NT2/D1 (cell line): ENCODE results near the gene MAP3K2.

ENCODE experiments used
- SUZ12 ChIP-seq: IDR thresholded peaks from 2 replicates; pipeline ENCODE4 v1.6.1; 2011; ENCODE audit not compliant: insufficient read length, insufficient read depth; ENCODE audit errors: extremely low read depth
- YY1 ChIP-seq: IDR thresholded peaks from 2 replicates; pipeline ENCODE4 v1.6.1; 2011; ENCODE audit not compliant: insufficient read length, insufficient read depth
- ZNF274 ChIP-seq: IDR thresholded peaks from 2 replicates; pipeline ENCODE4 v1.6.1; 2011; ENCODE audit warnings: mild to moderate bottlenecking, low read depth, low read length

DNA sequence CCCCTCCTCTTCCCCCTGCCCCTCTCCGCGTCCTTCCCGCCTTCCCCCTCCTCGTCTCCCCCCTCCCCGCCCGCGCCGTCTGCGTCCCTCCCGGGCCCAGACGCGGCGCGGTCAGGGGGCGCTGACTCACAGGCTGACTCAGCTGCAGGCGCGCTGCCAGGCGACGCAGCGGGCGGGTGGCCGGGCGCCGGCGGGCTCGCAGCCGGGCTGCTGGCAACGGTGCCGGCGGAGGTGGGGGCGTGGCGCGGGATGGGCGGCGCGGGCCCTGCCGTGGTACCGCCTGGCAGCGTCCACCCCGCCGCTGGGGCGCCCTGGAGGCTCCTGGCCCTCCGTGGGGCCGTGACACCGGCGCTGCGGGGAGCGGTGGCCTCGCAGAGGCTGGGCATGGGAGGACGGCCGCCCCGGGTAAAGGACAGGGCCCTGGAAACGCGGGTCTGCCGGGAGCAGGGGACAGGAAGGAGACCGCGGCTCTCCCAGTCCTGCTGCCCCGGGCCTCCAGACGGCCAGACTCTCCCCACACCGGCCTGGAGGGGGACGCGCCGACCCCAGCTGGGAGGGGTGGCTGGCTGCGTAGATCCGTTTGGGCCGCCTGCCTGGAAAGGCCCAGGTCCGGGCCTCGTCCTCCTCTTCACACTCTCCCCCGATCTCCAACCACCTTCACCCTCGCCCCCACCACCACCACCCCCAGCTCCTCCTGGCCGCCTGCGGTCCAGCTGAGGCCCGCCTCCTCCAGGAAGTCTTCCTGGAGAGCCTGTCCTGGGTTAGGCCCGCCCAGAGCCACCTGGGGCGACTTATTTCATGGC lies 20.4 kb upstream of the MAP3K2 start:
- TF ChIP-seq YY1: no peak
- TF ChIP-seq ZNF274: no peak
- TF ChIP-seq SUZ12: no peak
